GM13976 (cell line): ENCODE measurements around the gene ZNF618.

Experiments
- DNase-seq: peaks from one replicate; pipeline ENCODE4 v3.0.0; 2012; ENCODE audit warnings: low spot score
- in situ Hi-C: fragments of 300-500 bp; cut with MboI; formaldehyde crosslinking; loops from one replicate; pipeline ENCODE4 v1.12.0; 2022; ENCODE audit warnings: low sequenced_read_pairs, mixed read lengths, inconsistent platforms; ENCODE audit not compliant: unreplicated experiment
- TF ChIP-seq, protein P1 (sequence below): IDR thresholded peaks from 2 replicates; pipeline ENCODE4 v1.5.1; 2012; ENCODE audit warnings: borderline replicate concordance, mild to moderate bottlenecking; ENCODE audit not compliant: insufficient read depth; ENCODE audit errors: extremely low read depth, missing control alignments, control extremely low read depth

The ZNF618 gene

DNA sequence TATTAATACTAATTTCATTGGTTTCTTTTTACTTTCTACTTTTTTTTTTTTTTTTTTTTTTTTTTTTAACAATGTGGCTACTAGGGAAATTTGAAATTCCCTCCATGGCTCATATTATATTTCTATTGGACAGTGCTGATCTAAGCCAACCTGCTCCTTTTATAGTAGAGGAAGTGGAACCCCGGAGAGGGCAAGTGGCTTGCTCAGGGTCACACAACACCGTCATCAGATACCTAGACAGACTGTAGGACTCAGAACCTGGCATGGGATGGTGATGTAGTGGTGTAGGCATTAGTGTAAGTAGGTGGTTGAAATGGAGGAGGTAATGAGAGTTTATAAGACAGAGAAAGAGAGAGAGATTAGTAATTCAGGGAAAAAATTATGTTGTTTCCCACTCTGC is 10.8 kb downstream of the ZNF618 start:
- in situ Hi-C loops, result no loop called here
- no peak for DNase-seq
- TF ChIP-seq, protein P1, sequence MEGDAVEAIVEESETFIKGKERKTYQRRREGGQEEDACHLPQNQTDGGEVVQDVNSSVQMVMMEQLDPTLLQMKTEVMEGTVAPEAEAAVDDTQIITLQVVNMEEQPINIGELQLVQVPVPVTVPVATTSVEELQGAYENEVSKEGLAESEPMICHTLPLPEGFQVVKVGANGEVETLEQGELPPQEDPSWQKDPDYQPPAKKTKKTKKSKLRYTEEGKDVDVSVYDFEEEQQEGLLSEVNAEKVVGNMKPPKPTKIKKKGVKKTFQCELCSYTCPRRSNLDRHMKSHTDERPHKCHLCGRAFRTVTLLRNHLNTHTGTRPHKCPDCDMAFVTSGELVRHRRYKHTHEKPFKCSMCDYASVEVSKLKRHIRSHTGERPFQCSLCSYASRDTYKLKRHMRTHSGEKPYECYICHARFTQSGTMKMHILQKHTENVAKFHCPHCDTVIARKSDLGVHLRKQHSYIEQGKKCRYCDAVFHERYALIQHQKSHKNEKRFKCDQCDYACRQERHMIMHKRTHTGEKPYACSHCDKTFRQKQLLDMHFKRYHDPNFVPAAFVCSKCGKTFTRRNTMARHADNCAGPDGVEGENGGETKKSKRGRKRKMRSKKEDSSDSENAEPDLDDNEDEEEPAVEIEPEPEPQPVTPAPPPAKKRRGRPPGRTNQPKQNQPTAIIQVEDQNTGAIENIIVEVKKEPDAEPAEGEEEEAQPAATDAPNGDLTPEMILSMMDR, result no peak

DNA sequence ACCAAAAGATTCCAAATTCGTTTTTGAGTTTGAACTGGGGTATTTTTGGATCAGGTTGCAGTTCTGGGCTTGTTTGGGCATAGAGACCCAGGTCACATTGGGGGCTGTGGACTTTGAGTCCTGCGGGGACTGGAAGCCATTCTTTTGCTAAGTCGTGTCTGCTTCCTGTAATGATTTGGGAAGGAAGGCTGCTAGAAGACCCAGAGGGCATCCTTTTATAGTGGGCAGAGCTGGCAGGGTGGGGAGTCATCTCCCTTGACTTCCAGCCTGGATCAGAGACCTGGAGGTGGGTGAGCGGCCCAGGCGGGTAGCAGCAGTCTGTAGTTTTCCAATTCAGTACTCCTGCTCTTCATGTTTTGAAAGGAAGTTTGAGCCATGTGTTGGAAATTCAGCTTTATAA is 11.3 kb downstream of the ZNF618 start:
- DNase-seq, result no peak
- TF ChIP-seq, protein P1, result no peak
- in situ Hi-C loops, result no loop called here

- in situ Hi-C loops, result no loop called here
- DNase-seq, result no peak
- TF ChIP-seq, protein P1, result no peak
Measured at GRCh38 chr9:113888336-113888735, 12.2 kb downstream of the ZNF618 start.

GRCh38 chr9:113888976-113889375 is 12.9 kb downstream of the ZNF618 start:
- DNase-seq, result no peak
- in situ Hi-C loops, result no loop called here
- TF ChIP-seq, protein P1, result no peak

DNA sequence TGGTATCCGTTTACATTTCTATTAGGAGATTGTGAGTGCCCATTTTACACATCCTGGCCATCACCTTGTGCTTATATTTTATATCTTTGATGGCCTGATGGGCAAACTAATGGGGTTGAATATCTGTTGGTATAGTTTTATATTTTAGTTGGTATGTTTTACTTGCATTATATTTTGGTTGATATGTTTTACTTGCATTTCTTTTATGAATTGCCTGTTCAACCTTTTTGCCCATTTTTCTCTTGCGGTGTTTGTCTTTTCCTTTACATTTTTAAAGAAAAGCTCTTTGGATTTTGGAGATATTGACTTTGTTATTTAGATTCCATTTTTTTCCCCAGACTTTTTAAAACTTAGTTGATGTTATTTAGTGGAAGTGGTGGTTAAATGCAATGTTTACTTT is 14.6 kb downstream of the ZNF618 start:
- TF ChIP-seq, protein P1, result no peak
- in situ Hi-C loops, result no loop called here
- DNase-seq, result no peak

- in situ Hi-C loops, result no loop called here
- no peak for DNase-seq
- TF ChIP-seq, protein P1, result no peak
Measured at GRCh38 chr9:113892861-113893491, 16.9 kb downstream of the ZNF618 start.
